Activated CD8-positive, alpha-beta memory T cell treated with anti-CD3 and anti-CD28 coated beads for 24 hours (primary cell): ENCODE data around the gene C1orf50.
"Not testable (repeated sequence)": the region's sequence is repeated elsewhere in the genome, so short reads cannot be mapped to it uniquely, and the experiment has no call there.

ENCODE experiments used
- DNase-seq: peaks from one replicate; pipeline ENCODE4 v3.0.0-alpha.2; 2020

C1orf50 gene

GRCh38 chr1:42739753-42740700 is 27.0 kb upstream of the C1orf50 start, which contains the start of gene CLDN19:
Gene CLDN19, minus strand, starts transcription at chr1:42740236. Its CDS starts 173 bp downstream, at chr1:42740063.
- no peak for DNase-seq

- no peak for DNase-seq
Measured at GRCh38 chr1:42740851-42741580, 26.0 kb upstream of the C1orf50 start.

- DNase-seq, result no peak
Measured at GRCh38 chr1:42741706-42742105, 25.3 kb upstream of the C1orf50 start.

GRCh38 chr1:42742141-42742540 is 24.9 kb upstream of the C1orf50 start:
- DNase-seq, result no peak

GRCh38 chr1:42742617-42743316 is 24.3 kb upstream of the C1orf50 start:
- no peak for DNase-seq

GRCh38 chr1:42743317-42744147 is 23.5 kb upstream of the C1orf50 start:
- DNase-seq, result no peak

GRCh38 chr1:42744148-42744413 is 23.0 kb upstream of the C1orf50 start:
- DNase-seq, result no peak

- no peak for DNase-seq
Measured at GRCh38 chr1:42745851-42746250, 21.2 kb upstream of the C1orf50 start.

- DNase-seq, result no peak
Measured at GRCh38 chr1:42746436-42747105, 20.5 kb upstream of the C1orf50 start.

GRCh38 chr1:42747125-42747524 is 19.9 kb upstream of the C1orf50 start:
- peak; percentile 79 for DNase-seq

GRCh38 chr1:42748021-42748420 is 19.0 kb upstream of the C1orf50 start:
- DNase-seq, result no peak

GRCh38 chr1:42748461-42749410 is 18.3 kb upstream of the C1orf50 start:
- no peak for DNase-seq

- DNase-seq, result no peak
Measured at GRCh38 chr1:42750041-42750440, 17.0 kb upstream of the C1orf50 start.

- not testable (repeated sequence) for DNase-seq
Measured at GRCh38 chr1:42751511-42752070, 15.5 kb upstream of the C1orf50 start.

- DNase-seq, result no peak
Measured at GRCh38 chr1:42752284-42752683, 14.8 kb upstream of the C1orf50 start.

- no peak for DNase-seq
Measured at GRCh38 chr1:42753070-42753469, 14.0 kb upstream of the C1orf50 start.

- no peak for DNase-seq
Measured at GRCh38 chr1:42756956-42757891, 9.8 kb upstream of the C1orf50 start.

- no peak for DNase-seq
Measured at GRCh38 chr1:42757892-42758275, 9.2 kb upstream of the C1orf50 start.

GRCh38 chr1:42758641-42759040 is 8.4 kb upstream of the C1orf50 start:
- no peak for DNase-seq
